ENCODE data around the gene FAM135A. TPM values are rescaled to one million over a fixed set of nuclear protein-coding genes. Genes with fewer than 3 reads are reported as not detected.

The FAM135A gene
- total and polyA plus RNA-seq, 2 of the 13 experiments (the other 11 are each of a cell fraction or from before 2014, with no cell fraction given) = 26.9 to 31.5 TPM

GRCh38 chr6:70413992-70414494, 735 bp downstream of the FAM135A start (continued):
- TF ChIP-seq ZGPAT (CRISPR knock-in tag; IDR thresholded peaks at IDR 0.05) = no peak
- no peak for TF ChIP-seq ZNF7 (CRISPR knock-in tag; IDR thresholded peaks at IDR 0.05)
- no peak for TF ChIP-seq SYNCRIP (IDR thresholded peaks at IDR 0.05; ENCODE audit: insufficient read depth, low read depth, low read length)
- no peak for TF ChIP-seq SKIL (CRISPR knock-in tag; IDR thresholded peaks at IDR 0.05; ENCODE audit: borderline replicate concordance)

GRCh38 chr6:70414813-70415212, 1.5 kb downstream of the FAM135A start:
- no peak overlapping the region for H3K27ac ChIP-seq (ENCODE audit: extremely low read length, insufficient read depth, low read length)
- no peak for DNase-seq (ENCODE audit: low spot score)
- peak overlapping the region; percentile 90 to 100 (median 94); a peak in 5 of 6 replicates for H3K4me3 ChIP-seq (replicated peaks in 1 of 3; ENCODE audit: insufficient read depth in 1 of 3, low read depth in 2 of 3, low read length in 3 of 3)
- H4K20me1 ChIP-seq (ENCODE audit: insufficient read depth, low read length) = no peaks in the 10 kb centered on the region
- peaks cover 49% of the 10 kb centered on the region for H3K79me2 ChIP-seq (ENCODE audit: insufficient read depth, low read length)
- POLR2A ChIA-PET = interaction anchor here (1.0 to 4.0 kb wide), 2 partner anchors 16 to 152 kb away, joined by 3 to 75 read pairs; partner anchors contain the start of gene SDHAF4
- no peak for FAIRE-seq
- in situ Hi-C loops (cut with HindIII; ENCODE audit: extremely low pct_ligation_motif_present, low pct_unique_long_range_greater_than_20kb) (no loop called here), intact Hi-C loops (cut with micrococcal nuclease; ENCODE audit: unreplicated experiment) (loop anchor here (2.0 kb wide), 1 partner anchor 44 kb away; no protein-coding TSS in a partner anchor)
- H3K27me3 ChIP-seq (ENCODE audit: control insufficient read depth in 1 of 2, insufficient read depth in 2 of 2, low read length in 2 of 2) = no peaks in the 10 kb centered on the region; a peak in 1 of 5 replicates
- H3K9me3 ChIP-seq (ENCODE audit: low read length) = no peaks in the 10 kb centered on the region
- peaks cover 0 to 16% of the 10 kb centered on the region in 2 experiments; a peak in 2 of 5 replicates for H3K36me3 ChIP-seq (replicated peaks in 1 of 2; ENCODE audit: control insufficient read depth in 1 of 2, insufficient read depth in 2 of 2, low read length in 2 of 2)
- 28% methylated on average over 2 of the region's 2 CpGs for WGBS (ENCODE audit: low lambda C conversion rate)
- peak overlapping the region; percentile 75 for H3K4me2 ChIP-seq (ENCODE audit: low read depth, low read length)
- TF ChIP-seq RBAK (CRISPR knock-in tag; IDR thresholded peaks at IDR 0.05) (no peak), SYNCRIP (IDR thresholded peaks at IDR 0.05; ENCODE audit: insufficient read depth, low read depth, low read length) (no peak), ZNF552 (CRISPR knock-in tag; IDR thresholded peaks at IDR 0.05; ENCODE audit: borderline replicate concordance) (no peak), STAT5B (CRISPR knock-in tag; IDR thresholded peaks at IDR 0.05) (no peak), ZNF350 (CRISPR knock-in tag; IDR thresholded peaks at IDR 0.05; ENCODE audit: borderline replicate concordance, low read depth) (no peak)
- no peak for ATAC-seq
- peaks cover 39% of the 10 kb centered on the region for H3K4me1 ChIP-seq (ENCODE audit: insufficient read depth, low read length)
- no peak overlapping the region for H2AFZ ChIP-seq (ENCODE audit: low read length)
- CTCF ChIA-PET (ENCODE audit: low intra/inter-chr PET ratio, low total read pairs) = interaction anchor here (0.6 kb wide), 1 partner anchor 107 kb away, joined by 3 read pairs; no protein-coding TSS in a partner anchor
- H3K9ac ChIP-seq (ENCODE audit: insufficient read depth, low read depth, low read length) = peak overlapping the region; percentile 83
- BruUV-seq (replicated peaks) = TSS peak; percentile 53
